Measurements from ENCODE around the gene MAMDC2.
"Not testable (repeated sequence)": the region's sequence is repeated elsewhere in the genome, so short reads cannot be mapped to it uniquely, and the experiment has no call there.

Gene MAMDC2

DNA sequence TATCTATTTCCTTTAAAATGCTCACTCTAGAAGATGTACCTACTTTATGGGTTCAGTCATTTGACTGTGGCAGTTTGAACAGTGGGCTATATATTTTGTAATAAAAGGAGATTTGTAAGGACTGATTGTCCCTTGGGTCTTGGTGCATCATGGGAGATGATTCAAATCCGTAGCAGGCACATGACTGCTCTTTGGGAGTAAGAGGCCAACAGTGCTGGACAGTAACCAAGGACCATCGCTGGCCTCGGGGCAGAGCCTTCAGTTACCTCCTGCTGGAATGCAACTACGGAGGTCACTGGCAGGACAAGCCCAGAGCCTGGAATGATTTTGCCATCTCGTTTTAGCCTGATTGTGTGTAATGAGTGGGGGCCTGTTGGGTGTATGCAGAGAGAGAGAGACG lies 7.0 kb upstream of the MAMDC2 start:
- Histone ChIP-seq H3K36me3 (ENCODE audit: insufficient read depth, low read length) (no peaks in the 10 kb centered on the region), H3F3A (ENCODE audit: low read depth) (no peaks in the 10 kb centered on the region), H3K27me3 (ENCODE audit: insufficient read depth, low read length, poor library complexity, severe bottlenecking) (no peaks in the 10 kb centered on the region), H3K9me3 (ENCODE audit: insufficient read depth, low read depth, low read length) (no peaks in the 10 kb centered on the region), H3K9ac (ENCODE audit: low read depth, low read length, poor library complexity, severe bottlenecking) (no peak overlapping the region), H3K4me2 (ENCODE audit: low read depth, low read length, poor library complexity, severe bottlenecking) (no peak overlapping the region), H4K20me1 (ENCODE audit: insufficient read depth, low read length, poor library complexity, severe bottlenecking) (no peaks in the 10 kb centered on the region), H3K4me1 (ENCODE audit: insufficient read depth, low read length, poor library complexity, severe bottlenecking) (no peaks in the 10 kb centered on the region), H2AFZ (ENCODE audit: low read length) (no peak overlapping the region), H3K9me2 (replicated peaks; ENCODE audit: low read depth, low read length) (no peaks in the 10 kb centered on the region), H3K4me3 (ENCODE audit: low read length, poor library complexity, severe bottlenecking) (no peak overlapping the region), H3K79me2 (ENCODE audit: insufficient read depth, low read length) (no peaks in the 10 kb centered on the region)
- TF ChIP-seq CTCF (conservative IDR thresholded peaks at IDR 0.05; ENCODE audit: low read length) = no peak

DNA sequence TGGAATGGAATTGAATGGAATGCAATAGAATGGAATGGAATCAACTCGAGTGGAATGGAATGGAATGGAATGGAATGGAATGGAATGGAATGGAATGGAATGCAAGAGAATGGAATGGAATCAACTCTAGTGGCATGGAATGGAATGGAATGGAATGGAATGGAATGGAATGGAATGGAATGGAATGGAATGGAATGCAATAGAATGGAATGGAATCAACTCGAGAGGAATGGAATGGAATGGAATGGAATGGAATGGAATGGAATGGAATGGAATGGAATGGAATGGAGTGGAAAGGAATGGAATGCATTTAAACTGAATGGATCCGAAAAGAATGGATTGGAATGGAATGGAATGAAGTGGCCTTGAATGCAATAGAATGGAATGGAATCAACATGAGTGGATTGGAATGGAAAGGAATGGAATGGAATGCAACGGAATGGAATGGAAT lies 5.5 kb upstream of the MAMDC2 start:
- H3K27me3 ChIP-seq (ENCODE audit: insufficient read depth, low read length, poor library complexity, severe bottlenecking); H3K79me2 ChIP-seq (ENCODE audit: insufficient read depth, low read length); H3K9me2 ChIP-seq (replicated peaks; ENCODE audit: low read depth, low read length); H3F3A ChIP-seq (ENCODE audit: low read depth); H2AFZ ChIP-seq (ENCODE audit: low read length); H3K4me1 ChIP-seq (ENCODE audit: insufficient read depth, low read length, poor library complexity, severe bottlenecking); H4K20me1 ChIP-seq (ENCODE audit: insufficient read depth, low read length, poor library complexity, severe bottlenecking); H3K9ac ChIP-seq (ENCODE audit: low read depth, low read length, poor library complexity, severe bottlenecking); H3K36me3 ChIP-seq (ENCODE audit: insufficient read depth, low read length); H3K9me3 ChIP-seq (ENCODE audit: insufficient read depth, low read depth, low read length); H3K4me2 ChIP-seq (ENCODE audit: low read depth, low read length, poor library complexity, severe bottlenecking); H3K4me3 ChIP-seq (ENCODE audit: low read length, poor library complexity, severe bottlenecking): not testable (repeated sequence)

DNA sequence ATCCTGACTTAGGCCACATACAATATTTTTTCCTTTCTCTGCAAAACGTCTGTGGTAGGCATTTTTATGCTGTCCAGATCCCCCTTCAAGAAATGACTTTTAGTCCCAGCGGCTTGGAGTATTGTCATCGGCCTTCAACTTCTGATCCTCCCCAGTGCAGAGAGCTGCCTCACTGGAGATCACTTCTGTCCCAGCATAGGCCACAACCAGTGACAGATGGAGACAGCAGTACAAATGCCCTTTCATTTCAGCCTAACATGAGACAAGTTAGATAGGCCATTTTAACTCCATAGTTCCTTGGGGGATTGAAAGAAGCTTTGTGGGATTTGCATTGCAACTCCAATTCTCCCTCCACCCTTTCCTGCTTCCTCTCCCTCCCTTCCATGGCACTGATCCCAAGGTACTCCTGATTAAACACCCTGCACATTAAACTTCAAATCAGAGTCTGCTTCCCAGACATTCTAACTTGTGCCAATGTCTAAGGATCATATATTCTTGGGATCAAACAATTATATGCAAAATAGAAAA lies 3.2 kb upstream of the MAMDC2 start:
- Histone ChIP-seq H4K20me1 (ENCODE audit: insufficient read depth, low read length, poor library complexity, severe bottlenecking) (no peaks in the 10 kb centered on the region), H3K9me3 (ENCODE audit: insufficient read depth, low read depth, low read length) (no peaks in the 10 kb centered on the region), H3K9me2 (replicated peaks; ENCODE audit: low read depth, low read length) (no peaks in the 10 kb centered on the region), H3K4me3 (ENCODE audit: low read length, poor library complexity, severe bottlenecking) (no peak overlapping the region), H3K9ac (ENCODE audit: low read depth, low read length, poor library complexity, severe bottlenecking) (no peak overlapping the region), H2AFZ (ENCODE audit: low read length) (no peak overlapping the region), H3K36me3 (ENCODE audit: insufficient read depth, low read length) (no peaks in the 10 kb centered on the region), H3K4me2 (ENCODE audit: low read depth, low read length, poor library complexity, severe bottlenecking) (no peak overlapping the region), H3K27me3 (ENCODE audit: insufficient read depth, low read length, poor library complexity, severe bottlenecking) (no peaks in the 10 kb centered on the region), H3K4me1 (ENCODE audit: insufficient read depth, low read length, poor library complexity, severe bottlenecking) (peaks cover 1% of the 10 kb centered on the region), H3K79me2 (ENCODE audit: insufficient read depth, low read length) (no peaks in the 10 kb centered on the region), H3F3A (ENCODE audit: low read depth) (no peaks in the 10 kb centered on the region)
- TF ChIP-seq CTCF (conservative IDR thresholded peaks at IDR 0.05; ENCODE audit: low read length) (no peak), EZH2phosphoT487 (IDR thresholded peaks at IDR 0.05; ENCODE audit: borderline replicate concordance) (no peak)

- no peak overlapping the region for H3K9ac ChIP-seq (ENCODE audit: low read depth, low read length, poor library complexity, severe bottlenecking)
- no peaks in the 10 kb centered on the region for H3K27me3 ChIP-seq (ENCODE audit: insufficient read depth, low read length, poor library complexity, severe bottlenecking)
- H3K9me3 ChIP-seq (ENCODE audit: insufficient read depth, low read depth, low read length) = no peaks in the 10 kb centered on the region
- no peaks in the 10 kb centered on the region for H3K9me2 ChIP-seq (replicated peaks; ENCODE audit: low read depth, low read length)
- no peaks in the 10 kb centered on the region for H3F3A ChIP-seq (ENCODE audit: low read depth)
- peaks cover 23% of the 10 kb centered on the region for H3K4me1 ChIP-seq (ENCODE audit: insufficient read depth, low read length, poor library complexity, severe bottlenecking)
- no peak overlapping the region for H3K4me2 ChIP-seq (ENCODE audit: low read depth, low read length, poor library complexity, severe bottlenecking)
- H2AFZ ChIP-seq (ENCODE audit: low read length) = no peak overlapping the region
- H3K36me3 ChIP-seq (ENCODE audit: insufficient read depth, low read length) = no peaks in the 10 kb centered on the region
- no peaks in the 10 kb centered on the region for H3K79me2 ChIP-seq (ENCODE audit: insufficient read depth, low read length)
- no peak overlapping the region for H3K4me3 ChIP-seq (ENCODE audit: low read length, poor library complexity, severe bottlenecking)
- TF ChIP-seq EZH2phosphoT487 (IDR thresholded peaks at IDR 0.05; ENCODE audit: borderline replicate concordance) (no peak), CTCF (conservative IDR thresholded peaks at IDR 0.05; ENCODE audit: low read length) (no peak)
- no peaks in the 10 kb centered on the region for H4K20me1 ChIP-seq (ENCODE audit: insufficient read depth, low read length, poor library complexity, severe bottlenecking)
Measured at GRCh38 chr9:70042461-70043215, 1.0 kb upstream of the MAMDC2 start.
